ENCODE results near the gene MYO5A.
"Not testable (repeated sequence)": the region's sequence is repeated elsewhere in the genome, so short reads cannot be mapped to it uniquely, and the experiment has no call there.

Gene MYO5A

GRCh38 chr15:52317688-52318087 lies 211.0 kb downstream of the MYO5A start:
- no peak for DNase-seq

DNA sequence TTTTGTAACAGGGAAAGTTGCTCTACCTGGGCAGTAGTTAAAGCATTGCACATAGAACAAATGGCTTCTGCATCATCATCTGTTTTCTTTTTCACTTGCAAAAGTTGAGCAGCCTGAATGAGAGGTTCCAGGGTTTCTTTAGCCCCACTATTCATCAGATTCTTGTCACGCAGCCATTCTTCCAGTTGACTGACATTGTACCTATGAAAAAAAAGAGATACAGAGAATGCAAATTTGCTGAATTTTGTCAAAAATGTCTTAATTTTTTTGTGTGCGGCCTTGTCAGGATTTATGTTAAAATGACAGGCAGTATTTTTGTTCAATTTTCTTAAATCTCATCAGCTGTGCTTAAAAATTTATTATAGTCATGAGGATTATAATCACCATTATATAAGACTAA lies 211.7 kb downstream of the MYO5A start:
- DNase-seq, result no peak

- DNase-seq, result no peak
Measured at GRCh38 chr15:52309154-52309548, 219.5 kb downstream of the MYO5A start.

- DNase-seq, result no peak
Measured at GRCh38 chr15:52308446-52309153, 220.1 kb downstream of the MYO5A start.

- no peak for DNase-seq
Measured at GRCh38 chr15:52307847-52308246, 220.8 kb downstream of the MYO5A start.

DNA sequence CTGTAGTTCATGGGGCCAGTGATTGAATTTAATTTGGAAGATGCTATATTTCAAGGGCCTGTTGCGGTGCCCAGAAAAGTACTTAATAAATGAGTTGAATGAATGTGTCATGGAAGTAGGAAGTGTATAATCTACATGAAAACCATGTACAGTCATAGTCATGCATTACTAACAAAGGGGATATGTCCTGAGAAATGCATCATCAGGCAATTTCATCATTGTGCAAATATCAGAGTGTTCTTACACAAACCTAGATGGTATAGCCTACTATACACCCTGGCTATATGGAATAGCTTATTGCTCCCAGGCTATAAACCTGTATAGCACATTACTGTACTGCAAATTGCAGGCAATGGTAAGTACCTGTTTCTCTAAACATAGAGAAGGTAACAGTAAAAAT lies 222.4 kb downstream of the MYO5A start:
- no peak for DNase-seq

DNA sequence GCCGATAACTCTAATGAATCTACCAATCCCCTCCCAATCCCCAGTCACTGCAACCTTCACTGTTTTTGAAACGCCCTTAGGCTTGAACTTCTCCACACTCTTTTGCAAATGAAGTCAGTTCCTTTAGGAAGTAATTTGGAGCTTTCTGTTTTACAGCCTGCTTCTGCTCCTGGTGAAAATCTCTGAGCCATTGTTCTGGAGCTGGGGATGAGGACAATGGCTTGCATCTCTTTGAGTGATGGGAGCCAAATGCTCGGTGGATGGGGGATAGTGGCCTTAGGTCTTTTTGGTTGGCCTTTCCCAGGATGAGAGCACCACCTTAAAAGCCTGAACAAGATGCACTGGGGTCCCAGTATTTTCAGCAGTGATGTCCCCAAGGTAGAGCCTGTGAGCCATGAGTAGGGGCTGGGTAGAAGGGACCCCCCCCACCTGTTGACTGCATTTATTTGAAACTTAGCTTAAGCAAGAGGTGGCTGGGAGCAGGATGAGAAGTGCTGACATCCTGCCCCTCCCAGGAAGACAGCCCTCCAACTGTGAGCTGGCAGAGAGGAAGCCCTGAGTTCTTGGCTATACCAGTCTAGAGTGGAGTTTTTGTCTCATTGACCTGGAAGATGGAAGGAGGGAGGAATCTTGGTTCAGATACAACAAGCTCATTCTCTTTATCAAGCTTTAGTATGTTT lies 225.4 kb downstream of the MYO5A start:
- DNase-seq, result no peak

DNA sequence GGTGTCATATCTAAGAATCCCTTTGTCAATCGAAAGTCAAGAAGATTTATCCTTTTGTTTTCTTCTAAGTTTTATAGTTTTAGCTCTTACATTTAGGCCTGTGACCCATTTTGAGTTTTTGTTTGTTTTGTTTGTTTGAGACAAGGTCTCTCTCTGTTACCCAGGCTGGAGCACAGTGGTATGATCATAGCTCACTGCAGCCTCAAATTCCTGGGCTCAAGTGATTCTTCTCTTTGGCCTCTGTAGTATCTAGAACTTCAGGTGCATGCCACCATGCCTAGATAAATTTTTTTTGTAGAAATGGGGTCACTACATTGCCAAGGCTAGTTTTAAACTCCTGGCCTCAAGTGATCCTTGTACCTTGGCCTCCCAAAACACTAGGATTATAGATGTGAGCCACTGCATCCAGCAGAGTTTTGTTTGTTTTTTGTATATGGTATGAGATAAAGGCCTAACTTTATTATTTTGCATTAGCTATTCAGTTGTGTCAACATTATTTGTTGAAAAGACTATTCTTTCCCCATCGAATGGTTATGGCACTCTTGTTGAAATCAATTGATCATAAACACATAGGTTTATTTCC lies 227.3 kb downstream of the MYO5A start:
- DNase-seq, result no peak

DNA sequence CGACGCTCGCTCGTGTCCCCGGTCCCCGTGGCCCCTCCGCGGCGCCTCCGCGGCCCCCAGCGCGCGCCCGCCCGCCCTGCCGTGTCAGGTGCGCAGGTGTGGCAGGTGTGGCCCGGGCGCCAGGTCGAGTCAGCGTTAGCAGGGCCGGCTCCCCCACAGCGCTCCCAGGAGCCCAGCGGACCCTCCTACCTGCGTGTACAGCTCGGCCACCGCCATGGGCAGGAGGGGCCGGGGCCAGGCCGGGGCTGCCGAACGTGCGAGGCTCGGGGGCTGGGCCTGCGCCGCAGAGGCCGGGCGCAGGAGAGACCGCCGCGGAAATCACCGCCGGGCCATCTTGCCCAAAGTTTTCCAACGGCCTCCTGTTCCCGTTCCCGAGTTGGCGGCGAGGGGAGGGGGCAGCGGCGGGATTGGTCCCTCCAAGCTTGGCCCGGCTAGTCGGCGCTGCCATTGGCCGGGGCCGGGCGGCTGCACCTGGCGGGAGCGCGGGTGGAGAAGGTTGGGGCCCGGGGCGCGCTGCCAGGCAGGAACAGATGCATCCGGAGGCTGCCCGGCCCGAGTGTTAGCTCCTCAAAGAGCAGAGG lies 233.2 kb downstream of the MYO5A start, which contains the start of gene MYO5C:
Gene MYO5C (minus strand): TSS at position 384 of the 581 bp plus-strand sequence. CDS start 168 bp downstream, at position 216.
- DNase-seq, result peak; percentile 84

GRCh38 chr15:52294881-52295420 lies 233.7 kb downstream of the MYO5A start:
- peak; percentile 42 for DNase-seq

GRCh38 chr15:52292780-52293392 lies 235.8 kb downstream of the MYO5A start:
- no peak for DNase-seq

DNA sequence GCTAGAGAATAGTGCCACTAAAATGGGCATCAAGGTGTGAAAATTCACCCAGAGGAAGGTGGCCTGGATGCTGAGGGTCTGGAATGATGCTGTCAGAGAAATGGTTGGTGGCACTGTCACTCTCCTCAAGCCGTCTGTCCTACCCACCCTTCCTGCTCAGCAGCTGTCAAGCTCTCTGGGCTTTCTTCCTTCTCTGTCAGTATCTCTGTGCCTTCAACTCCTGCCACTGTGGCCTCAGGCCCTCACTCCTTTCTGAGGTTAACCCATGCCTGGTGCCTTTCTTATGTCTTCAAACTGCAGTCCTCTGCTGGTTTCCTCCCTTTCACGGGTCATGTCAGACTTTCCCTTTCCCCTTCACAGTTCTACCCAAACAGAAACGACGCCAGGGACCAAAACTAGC lies 237.5 kb downstream of the MYO5A start:
- no peak for DNase-seq

- no peak for DNase-seq
Measured at GRCh38 chr15:52290800-52291199, 237.9 kb downstream of the MYO5A start.

DNA sequence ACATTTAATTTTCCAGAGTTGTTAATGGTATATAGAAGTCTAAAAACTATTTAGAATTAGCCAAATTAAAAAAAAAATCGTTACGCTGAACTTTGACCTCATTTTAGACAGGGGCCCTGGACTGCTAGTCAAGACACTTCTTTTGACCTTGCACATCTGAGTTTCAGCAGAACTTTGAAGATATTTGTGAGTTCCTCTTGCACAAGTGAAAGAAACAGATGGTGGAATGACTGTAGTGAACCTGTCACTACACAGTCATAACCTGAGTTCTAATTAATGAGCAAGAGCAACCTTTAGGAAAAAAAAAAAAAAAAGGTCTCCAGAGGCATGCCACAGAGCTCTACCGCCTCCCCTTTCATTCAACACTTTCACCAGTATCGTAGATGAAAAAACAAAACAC lies 238.4 kb downstream of the MYO5A start:
- no peak for DNase-seq

- no peak for DNase-seq
Measured at GRCh38 chr15:52289629-52290081, 239.0 kb downstream of the MYO5A start.

DNA sequence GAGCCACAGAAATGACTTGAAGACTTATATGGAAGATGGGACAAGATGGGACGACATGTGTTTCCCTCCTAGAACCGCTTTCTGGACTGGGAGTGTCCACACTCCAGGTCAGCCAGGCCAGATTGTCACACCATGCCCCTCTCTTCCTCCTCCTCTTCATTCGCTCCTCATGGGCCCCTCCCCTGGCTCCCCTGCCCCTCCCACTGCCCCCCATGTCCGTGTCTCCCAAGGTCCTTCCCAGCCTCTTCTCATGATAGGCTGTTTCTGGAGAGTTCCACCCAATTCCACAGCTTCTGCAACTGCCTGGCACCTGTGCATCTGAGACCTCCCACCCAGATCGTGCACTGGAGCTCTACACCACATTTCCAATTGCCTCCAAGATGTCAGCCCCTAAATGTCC lies 239.7 kb downstream of the MYO5A start:
- DNase-seq, result no peak

DNA sequence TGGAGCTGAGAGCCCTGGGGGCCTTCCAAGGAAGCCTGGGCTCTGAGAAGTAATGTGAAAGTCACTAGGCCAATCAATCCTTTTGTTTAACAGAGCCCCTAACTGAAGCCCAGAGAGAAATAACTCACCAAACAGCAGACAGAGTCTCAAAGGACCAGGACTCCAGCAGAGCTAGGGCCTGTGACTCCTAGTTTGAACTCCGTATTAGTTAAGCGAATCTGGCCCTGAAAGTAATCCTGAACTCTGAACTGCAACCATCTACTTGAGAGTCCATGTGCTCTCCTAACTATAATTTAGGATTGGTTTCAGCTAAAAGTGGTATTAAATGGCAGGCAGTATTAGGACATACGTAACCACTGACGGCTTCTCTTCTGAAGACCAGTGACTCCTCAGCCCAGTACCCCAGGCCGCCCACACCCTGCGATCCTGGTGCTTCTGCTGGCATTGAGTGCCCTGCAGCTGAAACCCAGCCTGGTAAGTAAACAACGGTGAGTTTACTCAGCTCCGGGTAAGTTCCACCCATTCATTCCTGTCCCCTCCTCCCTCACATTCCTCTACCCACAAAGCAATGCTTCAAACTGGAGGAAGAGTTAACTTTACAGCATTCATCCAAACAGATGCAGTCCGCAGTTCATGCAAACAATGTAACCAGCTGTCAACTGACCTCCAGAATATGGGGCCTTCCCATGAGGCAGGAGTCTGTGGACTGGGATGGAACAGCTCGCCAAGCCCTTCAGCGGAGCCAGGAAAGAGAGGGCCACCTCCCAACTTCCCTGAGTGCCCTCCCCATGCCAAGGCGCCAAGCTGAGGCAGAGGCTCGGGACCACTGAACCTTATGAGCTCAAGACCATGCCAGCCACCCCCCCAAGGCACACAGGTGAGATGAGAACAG lies 240.4 kb downstream of the MYO5A start:
- peak; percentile 50 for DNase-seq

DNA sequence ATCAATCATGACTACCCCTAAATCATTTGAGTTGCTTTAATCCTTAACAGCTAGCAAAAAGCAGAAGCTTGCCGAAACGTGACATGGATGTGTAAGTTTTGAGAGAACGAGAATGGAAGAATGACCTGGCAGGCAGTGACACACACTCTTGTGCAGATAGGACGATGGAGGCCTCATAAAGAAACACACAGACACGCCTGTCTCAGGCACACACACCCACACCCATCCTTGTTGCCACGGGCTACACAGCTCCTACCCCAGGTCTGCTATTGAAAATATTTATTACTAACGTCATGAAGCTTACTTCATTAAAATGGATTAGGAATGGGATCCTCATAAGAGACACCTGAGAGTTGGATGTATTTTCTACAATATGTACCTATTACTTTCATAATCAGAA lies 241.6 kb downstream of the MYO5A start:
- DNase-seq, result no peak

GRCh38 chr15:52285941-52286340 lies 242.7 kb downstream of the MYO5A start:
- DNase-seq, result not testable (repeated sequence)

GRCh38 chr15:52284164-52284563 lies 244.5 kb downstream of the MYO5A start:
- DNase-seq, result no peak

GRCh38 chr15:52283281-52283680 lies 245.4 kb downstream of the MYO5A start:
- DNase-seq, result no peak

GRCh38 chr15:52282418-52282817 lies 246.3 kb downstream of the MYO5A start:
- no peak for DNase-seq
